ENCODE results near the gene UBE4A.

GRCh38 chr11:118313242-118313641 is 46.2 kb upstream of the UBE4A start:
- TF ChIP-seq POLR2A (IDR thresholded peaks at IDR 0.05; ENCODE audit: low read depth, low read length) (no peak), TAF1 (IDR thresholded peaks at IDR 0.05; ENCODE audit: borderline replicate concordance, low read depth, low read length) (no peak)
